Endodermal cell (in vitro differentiated cells): ENCODE measurements around the gene DENR. TPM values are rescaled to one million over a fixed set of nuclear protein-coding genes. Genes with fewer than 3 reads are reported as not detected.

Source experiments
- DNase-seq: peaks from one replicate; pipeline ENCODE4 v3.0.0-alpha.2; 2017
- H3K27ac ChIP-seq: 2 replicates; pipeline ENCODE4 v1.5.1; 2013; ENCODE audit warnings: mild to moderate bottlenecking, low read depth, low read length, moderate library complexity
- H3K27me3 ChIP-seq: 2 replicates; pipeline ENCODE4 v1.6.1; 2013; ENCODE audit warnings: mild to moderate bottlenecking, low read length, moderate library complexity; ENCODE audit not compliant: insufficient read depth, control insufficient read depth, poor library complexity, severe bottlenecking
- H3K36me3 ChIP-seq: 2 replicates; pipeline ENCODE4 v1.7.0; 2013; ENCODE audit warnings: mild to moderate bottlenecking, low read length, moderate library complexity; ENCODE audit not compliant: control insufficient read depth, insufficient read depth
- H3K4me1 ChIP-seq: one replicate; pipeline ENCODE4 v1.7.0; 2013; ENCODE audit warnings: low read length; ENCODE audit not compliant: control insufficient read depth, insufficient read depth
- H3K4me3 ChIP-seq: 2 replicates; pipeline ENCODE4 v1.5.1; 2013; ENCODE audit warnings: mild to moderate bottlenecking, low read length, moderate library complexity
- H3K9ac ChIP-seq: 2 replicates; pipeline ENCODE4 v1.6.1; 2013; ENCODE audit warnings: mild to moderate bottlenecking, low read length, moderate library complexity; ENCODE audit not compliant: poor library complexity, severe bottlenecking; ENCODE audit errors: extremely low read depth
- H3K9me3 ChIP-seq: 2 replicates; pipeline ENCODE4 v1.6.1; 2013; ENCODE audit warnings: mild to moderate bottlenecking, low read length, moderate library complexity; ENCODE audit not compliant: control insufficient read depth
- H3K27ac Mint-ChIP-seq: 2 replicates; pipeline ENCODE4 v1.8.0; 2020; ENCODE audit warnings: mixed read lengths
- H3K27me3 Mint-ChIP-seq: 2 replicates; pipeline ENCODE4 v1.8.0; 2021; ENCODE audit warnings: mild to moderate bottlenecking, mixed read lengths; ENCODE audit not compliant: insufficient read depth
- H3K36me3 Mint-ChIP-seq: 2 replicates; pipeline ENCODE4 v1.8.0; 2020; ENCODE audit warnings: low read depth, mixed read lengths
- H3K4me1 Mint-ChIP-seq: 2 replicates; pipeline ENCODE4 v1.8.0; 2020; ENCODE audit warnings: mixed read lengths
- H3K4me3 Mint-ChIP-seq: 2 replicates; pipeline ENCODE4 v1.8.0; 2020; ENCODE audit warnings: mild to moderate bottlenecking, moderate library complexity, mixed read lengths
- H3K9me3 Mint-ChIP-seq: 2 replicates; pipeline ENCODE4 v1.8.0; 2020; ENCODE audit warnings: mild to moderate bottlenecking, mixed read lengths
- WGBS, 2 experiments: methylation state at CpG; one replicate each; pipeline versions ENCODE4 v1.1.5 to v1.1.7; 2013; ENCODE audit warnings: missing lambda C conversion rate in 2 of 2, mixed read lengths in 1 of 2; ENCODE audit not compliant: insufficient coverage in 1 of 2, insufficient read length in 1 of 2; 5-methylcytosine and 5-hydroxymethylcytosine counted together
- total RNA-seq, 2 donors: library from RNA; stranded (reverse); fragmentation: NEBNext Ultra II Directional in 1 of 2; extraction: Animal tissue kit (Norgen Biotek cat#: 25700) in 1 of 2; gene quantifications; 2 replicates in 1 of 2; 3 replicates in 1 of 2; pipeline ENCODE4 v1.2.1, GENCODE V29; 2021
- TF ChIP-seq, protein P1 (sequence below): fragments of 200-600 bp; sonication (generic); conservative IDR thresholded peaks from 2 replicates; pipeline ENCODE4 v1.5.0; 2021; ENCODE audit warnings: antibody characterized with exemption, mild to moderate bottlenecking

Gene DENR
- total RNA-seq, 2 donors from 2014 or later, result 85.8 to 86.1 TPM

DNA sequence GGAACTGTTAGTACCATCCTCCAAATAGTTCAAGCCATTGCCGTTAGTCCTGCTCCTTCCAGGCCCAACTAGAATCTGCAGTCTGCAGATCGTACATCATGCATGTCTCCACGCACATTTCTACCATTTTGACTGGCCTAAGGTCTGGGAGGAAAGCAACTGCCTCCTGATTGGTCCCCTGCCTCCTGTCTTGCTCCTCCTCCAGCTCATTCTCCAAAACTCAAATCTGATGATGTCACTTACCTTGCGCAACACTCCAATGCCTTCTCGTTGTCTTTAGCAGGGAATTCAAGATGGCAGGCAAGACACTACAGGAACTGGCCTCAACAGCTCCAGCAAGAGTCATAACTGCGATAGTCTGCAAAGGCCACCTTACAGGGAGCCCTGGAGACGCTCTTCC, 12.3 kb upstream of the DENR start:
- H3K9ac ChIP-seq, result no peak overlapping the region
- Mint-ChIP-seq H3K4me1 (no peaks in the 10 kb centered on the region), H3K9me3 (peaks cover 6% of the 10 kb centered on the region), H3K27ac (no peak overlapping the region), H3K4me3 (no peak overlapping the region), H3K27me3 (no peaks in the 10 kb centered on the region), H3K36me3 (no peaks in the 10 kb centered on the region)
- TF ChIP-seq, protein P1, sequence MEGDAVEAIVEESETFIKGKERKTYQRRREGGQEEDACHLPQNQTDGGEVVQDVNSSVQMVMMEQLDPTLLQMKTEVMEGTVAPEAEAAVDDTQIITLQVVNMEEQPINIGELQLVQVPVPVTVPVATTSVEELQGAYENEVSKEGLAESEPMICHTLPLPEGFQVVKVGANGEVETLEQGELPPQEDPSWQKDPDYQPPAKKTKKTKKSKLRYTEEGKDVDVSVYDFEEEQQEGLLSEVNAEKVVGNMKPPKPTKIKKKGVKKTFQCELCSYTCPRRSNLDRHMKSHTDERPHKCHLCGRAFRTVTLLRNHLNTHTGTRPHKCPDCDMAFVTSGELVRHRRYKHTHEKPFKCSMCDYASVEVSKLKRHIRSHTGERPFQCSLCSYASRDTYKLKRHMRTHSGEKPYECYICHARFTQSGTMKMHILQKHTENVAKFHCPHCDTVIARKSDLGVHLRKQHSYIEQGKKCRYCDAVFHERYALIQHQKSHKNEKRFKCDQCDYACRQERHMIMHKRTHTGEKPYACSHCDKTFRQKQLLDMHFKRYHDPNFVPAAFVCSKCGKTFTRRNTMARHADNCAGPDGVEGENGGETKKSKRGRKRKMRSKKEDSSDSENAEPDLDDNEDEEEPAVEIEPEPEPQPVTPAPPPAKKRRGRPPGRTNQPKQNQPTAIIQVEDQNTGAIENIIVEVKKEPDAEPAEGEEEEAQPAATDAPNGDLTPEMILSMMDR, result no peak
- no peak overlapping the region for H3K4me3 ChIP-seq
- DNase-seq, result no peak
- H3K9me3 ChIP-seq, result no peaks in the 10 kb centered on the region
- WGBS, 2 experiments, result 91 to 96% methylated on average over 7 of the region's 7 CpGs
- H3K27ac ChIP-seq, result no peak overlapping the region
- H3K4me1 ChIP-seq, result no peaks in the 10 kb centered on the region
- no peaks in the 10 kb centered on the region for H3K36me3 ChIP-seq
- H3K27me3 ChIP-seq, result no peaks in the 10 kb centered on the region

- H3K9me3 ChIP-seq, result no peaks in the 10 kb centered on the region
- Mint-ChIP-seq H3K27me3 (no peaks in the 10 kb centered on the region), H3K9me3 (peaks cover 6% of the 10 kb centered on the region), H3K36me3 (no peaks in the 10 kb centered on the region), H3K4me1 (no peaks in the 10 kb centered on the region), H3K4me3 (no peak overlapping the region), H3K27ac (no peak overlapping the region)
- no peaks in the 10 kb centered on the region for H3K4me1 ChIP-seq
- H3K27ac ChIP-seq, result no peak overlapping the region
- WGBS, 2 experiments, result 94 to 98% methylated on average over 6 to 7 of the region's 7 CpGs
- H3K27me3 ChIP-seq, result no peaks in the 10 kb centered on the region
- TF ChIP-seq, protein P1, result no peak
- no peak overlapping the region for H3K4me3 ChIP-seq
- H3K9ac ChIP-seq, result no peak overlapping the region
- DNase-seq, result no peak
- no peaks in the 10 kb centered on the region for H3K36me3 ChIP-seq
Observed at GRCh38 chr12:122743895-122744525, 8.6 kb upstream of the DENR start.

- TF ChIP-seq, protein P1, result no peak
- H3K9me3 Mint-ChIP-seq, result peaks cover 8% of the 10 kb centered on the region
- H3K4me3 Mint-ChIP-seq, result no peak overlapping the region
- DNase-seq, result no peak
- no peak overlapping the region for H3K27ac Mint-ChIP-seq
- H3K27me3 Mint-ChIP-seq, result no peaks in the 10 kb centered on the region
- Histone ChIP-seq H3K9ac (no peak overlapping the region), H3K36me3 (no peaks in the 10 kb centered on the region), H3K9me3 (no peaks in the 10 kb centered on the region), H3K27ac (no peak overlapping the region), H3K4me1 (peaks cover 4% of the 10 kb centered on the region), H3K4me3 (no peak overlapping the region), H3K27me3 (no peaks in the 10 kb centered on the region)
- WGBS, 2 experiments, result 89 to 92% methylated on average over 6 to 9 of the region's 9 CpGs
- H3K36me3 Mint-ChIP-seq, result no peaks in the 10 kb centered on the region
- H3K4me1 Mint-ChIP-seq, result peaks cover 10% of the 10 kb centered on the region
Observed at GRCh38 chr12:122747224-122748135, 5.1 kb upstream of the DENR start.
